ENCODE data around the gene SLC1A7. TPM values are rescaled to one million over a fixed set of nuclear protein-coding genes. Genes with fewer than 3 reads are reported as not detected.

SLC1A7 gene
- total RNA-seq, 4 donors from 2014 or later = 0.54 to 1.6 (median 0.62) TPM; not detected in 1

DNA sequence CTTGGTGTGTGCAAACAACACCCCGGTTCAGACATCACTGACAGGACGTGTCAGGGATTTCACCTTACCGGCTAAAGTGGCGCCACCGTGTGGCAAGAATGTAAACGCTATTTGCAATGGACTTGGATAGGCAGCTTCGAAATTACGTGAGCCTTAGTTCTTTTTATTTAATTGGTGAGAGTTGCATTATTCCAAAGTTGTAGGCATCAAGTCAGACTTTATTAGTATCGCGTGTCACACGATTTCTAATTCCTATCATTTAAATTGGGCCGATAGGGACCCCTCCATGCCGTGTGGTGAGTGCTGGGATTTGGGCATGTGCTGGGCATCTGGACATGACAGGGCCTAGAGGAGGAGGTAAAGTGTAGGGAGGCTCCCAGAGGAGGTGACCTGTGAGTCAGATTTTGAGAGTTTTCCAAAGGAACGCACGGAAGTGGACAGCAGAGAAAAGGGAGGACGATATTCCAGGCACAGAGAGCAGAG lies 39.7 kb upstream of the SLC1A7 start:
- Histone ChIP-seq H3K4me1 (peaks cover 0 to 20% (median 0%) of the 10 kb centered on the region in 3 donors), H3K9me3 (peaks cover 0 to 4% (median 0%) of the 10 kb centered on the region in 3 donors), H3K27ac (peak overlapping the region in 2 of 4 donors; percentile 25 to 59), H3K4me3 (no peak overlapping the region), H3K36me3 (no peaks in the 10 kb centered on the region), H3K27me3 (no peaks in the 10 kb centered on the region)
- peak; percentile 54 for ATAC-seq
- 14 to 21% methylated on average over 11 to 16 of the region's 16 CpGs for WGBS, 2 donors (ENCODE audit: low coverage in 1 of 2)
- TF ChIP-seq, protein P1, sequence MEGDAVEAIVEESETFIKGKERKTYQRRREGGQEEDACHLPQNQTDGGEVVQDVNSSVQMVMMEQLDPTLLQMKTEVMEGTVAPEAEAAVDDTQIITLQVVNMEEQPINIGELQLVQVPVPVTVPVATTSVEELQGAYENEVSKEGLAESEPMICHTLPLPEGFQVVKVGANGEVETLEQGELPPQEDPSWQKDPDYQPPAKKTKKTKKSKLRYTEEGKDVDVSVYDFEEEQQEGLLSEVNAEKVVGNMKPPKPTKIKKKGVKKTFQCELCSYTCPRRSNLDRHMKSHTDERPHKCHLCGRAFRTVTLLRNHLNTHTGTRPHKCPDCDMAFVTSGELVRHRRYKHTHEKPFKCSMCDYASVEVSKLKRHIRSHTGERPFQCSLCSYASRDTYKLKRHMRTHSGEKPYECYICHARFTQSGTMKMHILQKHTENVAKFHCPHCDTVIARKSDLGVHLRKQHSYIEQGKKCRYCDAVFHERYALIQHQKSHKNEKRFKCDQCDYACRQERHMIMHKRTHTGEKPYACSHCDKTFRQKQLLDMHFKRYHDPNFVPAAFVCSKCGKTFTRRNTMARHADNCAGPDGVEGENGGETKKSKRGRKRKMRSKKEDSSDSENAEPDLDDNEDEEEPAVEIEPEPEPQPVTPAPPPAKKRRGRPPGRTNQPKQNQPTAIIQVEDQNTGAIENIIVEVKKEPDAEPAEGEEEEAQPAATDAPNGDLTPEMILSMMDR (IDR thresholded peaks at IDR 0.05) = peak; percentile 80 to 87 (median 82)
- TF ChIP-seq POLR2AphosphoS5 (IDR thresholded peaks at IDR 0.05) (no peak), EP300 (IDR thresholded peaks at IDR 0.05) (no peak)

DNA sequence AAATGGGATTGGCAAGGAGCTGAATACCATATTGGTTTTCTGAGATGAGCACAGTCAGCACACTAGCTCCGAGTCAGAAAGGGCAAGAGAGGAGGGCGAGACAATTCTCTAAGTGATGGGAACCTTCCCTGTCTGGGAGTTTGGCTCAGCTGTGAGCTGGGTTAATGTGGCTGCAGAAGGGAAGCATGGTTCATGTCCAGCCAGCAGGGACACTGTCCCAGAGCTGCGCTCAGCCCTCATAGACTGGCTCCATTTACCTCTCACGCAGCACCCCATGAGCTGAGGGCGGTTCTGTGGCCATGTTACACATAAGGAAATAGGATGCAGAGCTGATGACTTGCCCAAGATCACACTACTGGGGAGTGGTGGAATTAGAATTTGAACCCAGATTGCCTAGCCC lies 38.5 kb upstream of the SLC1A7 start:
- 100% methylated on average over 2 of the region's 5 CpGs; no CpG with 5 or more reads in 1 of the 2 donors for WGBS, 2 donors (ENCODE audit: low coverage in 1 of 2)
- Histone ChIP-seq H3K9me3 (peaks cover 0 to 4% (median 0%) of the 10 kb centered on the region in 3 donors), H3K4me1 (peaks cover 0 to 32% (median 4%) of the 10 kb centered on the region in 3 donors), H3K4me3 (no peak overlapping the region), H3K36me3 (no peaks in the 10 kb centered on the region), H3K27me3 (no peaks in the 10 kb centered on the region), H3K27ac (no peak overlapping the region)
- no peak for ATAC-seq
- TF ChIP-seq POLR2A (IDR thresholded peaks at IDR 0.05) (no peak), EP300 (IDR thresholded peaks at IDR 0.05) (no peak), POLR2AphosphoS5 (IDR thresholded peaks at IDR 0.05) (no peak)
- TF ChIP-seq, protein P1 (IDR thresholded peaks at IDR 0.05) = no peak

GRCh38 chr1:53180226-53180625 lies 37.8 kb upstream of the SLC1A7 start:
- Histone ChIP-seq H3K27ac (no peak overlapping the region), H3K36me3 (no peaks in the 10 kb centered on the region), H3K4me3 (no peak overlapping the region), H3K9me3 (no peaks in the 10 kb centered on the region), H3K27me3 (no peaks in the 10 kb centered on the region), H3K4me1 (peaks cover 0 to 37% (median 4%) of the 10 kb centered on the region in 3 donors)
- ATAC-seq = no peak
- 60 to 100% methylated on average over 2 of the region's 2 CpGs for WGBS, 2 donors (ENCODE audit: low coverage in 1 of 2)
- no peak for TF ChIP-seq POLR2AphosphoS5 (IDR thresholded peaks at IDR 0.05)
- TF ChIP-seq POLR2A (IDR thresholded peaks at IDR 0.05) = no peak
- TF ChIP-seq EP300 (IDR thresholded peaks at IDR 0.05) = no peak
- TF ChIP-seq, protein P1 (IDR thresholded peaks at IDR 0.05) = no peak

DNA sequence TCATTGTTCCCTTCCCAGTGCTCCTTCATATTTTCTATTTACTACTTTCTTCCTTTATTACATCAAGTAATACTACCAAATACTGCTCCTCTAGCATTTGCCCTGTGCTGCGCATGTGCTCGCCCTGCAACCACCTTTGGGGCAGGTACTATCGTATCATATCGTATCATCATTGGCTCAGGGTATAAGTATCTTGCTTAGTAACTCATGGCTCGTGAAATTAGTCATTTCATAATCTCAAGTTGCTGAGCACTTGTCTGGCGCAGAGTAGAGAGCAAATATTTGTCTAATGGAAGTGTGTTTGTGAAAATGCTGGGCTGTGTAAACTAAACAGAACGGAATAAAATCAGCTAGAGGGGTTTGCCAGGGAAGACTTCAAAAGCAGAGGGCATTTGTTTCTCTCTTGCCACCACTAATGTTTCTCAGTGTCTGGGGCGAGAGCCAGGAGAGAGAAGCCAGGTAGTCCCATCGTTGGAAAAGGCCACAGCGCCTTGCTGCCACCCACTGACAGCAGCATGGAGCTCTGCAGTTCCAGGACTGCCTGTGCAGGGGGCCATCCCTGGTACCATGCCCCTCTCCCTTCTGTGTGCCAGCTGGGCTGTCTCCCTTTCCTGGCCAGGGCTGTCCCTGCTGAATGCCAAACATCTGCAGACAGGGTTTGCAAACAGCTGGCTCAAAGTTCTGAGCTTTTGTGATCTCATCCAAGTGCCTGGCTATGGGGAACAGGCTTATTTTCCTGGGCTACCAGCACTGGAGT lies 34.2 kb upstream of the SLC1A7 start:
- Histone ChIP-seq H3K27me3 (no peaks in the 10 kb centered on the region), H3K4me1 (peaks cover 0 to 36% (median 9%) of the 10 kb centered on the region in 3 donors), H3K27ac (peak overlapping the region in 3 of 4 donors; percentile 43 to 62 (median 48)), H3K36me3 (no peaks in the 10 kb centered on the region), H3K9me3 (no peaks in the 10 kb centered on the region), H3K4me3 (no peak overlapping the region)
- 29 to 39% methylated on average over 9 of the region's 10 CpGs for WGBS, 2 donors (ENCODE audit: low coverage in 1 of 2)
- TF ChIP-seq EP300 (IDR thresholded peaks at IDR 0.05) (no peak), POLR2AphosphoS5 (IDR thresholded peaks at IDR 0.05) (peak; percentile 70)
- TF ChIP-seq, protein P1 (IDR thresholded peaks at IDR 0.05) = peak in 3 of 4 experiments; percentile 26 to 49 (median 30)
- ATAC-seq = peak; percentile 60
